Hepatocyte (in vitro differentiated cells): ENCODE measurements around the gene CDC6. TPM values are rescaled to one million over a fixed set of nuclear protein-coding genes. Genes with fewer than 3 reads are reported as not detected.

ENCODE experiments used
- DNase-seq: peaks from one replicate; pipeline ENCODE4 v3.0.0-alpha.2; 2016; ENCODE audit warnings: low spot score
- H2AFZ ChIP-seq: fragments of 200-600 bp; sonication (generic); 2 replicates; pipeline ENCODE4 v1.6.0; 2016; ENCODE audit warnings: antibody characterized with exemption, mild to moderate bottlenecking
- H3K27ac ChIP-seq: fragments of 200-600 bp; sonication (generic); 2 replicates; pipeline ENCODE4 v1.5.1; 2016; ENCODE audit warnings: mild to moderate bottlenecking
- H3K27me3 ChIP-seq: fragments of 200-600 bp; sonication (generic); 2 replicates; pipeline ENCODE4 v1.6.1; 2016
- H3K36me3 ChIP-seq: fragments of 200-600 bp; sonication (generic); replicated peaks from 2 replicates; pipeline ENCODE4 v1.5.1; 2016; ENCODE audit warnings: low read depth; ENCODE audit not compliant: insufficient read depth
- H3K4me1 ChIP-seq: fragments of 200-600 bp; sonication (generic); 2 replicates; pipeline ENCODE4 v1.5.1; 2016; ENCODE audit warnings: mild to moderate bottlenecking, moderate library complexity; ENCODE audit not compliant: insufficient read depth
- H3K4me2 ChIP-seq: fragments of 200-600 bp; sonication (generic); 2 replicates; pipeline ENCODE4 v1.6.0; 2016
- H3K4me3 ChIP-seq: fragments of 200-600 bp; sonication (generic); 2 replicates; pipeline ENCODE4 v1.5.1; 2016; ENCODE audit warnings: mild to moderate bottlenecking
- H3K79me2 ChIP-seq: fragments of 200-600 bp; sonication (generic); 2 replicates; pipeline ENCODE4 v1.6.0; 2017; ENCODE audit warnings: mild to moderate bottlenecking
- H3K9me2 ChIP-seq: fragments of 200-600 bp; sonication (generic); replicated peaks from 2 replicates; pipeline ENCODE4 v1.6.0; 2017; ENCODE audit warnings: mild to moderate bottlenecking; ENCODE audit not compliant: insufficient read depth
- H3K9me3 ChIP-seq: fragments of 200-600 bp; sonication (generic); 2 replicates; pipeline ENCODE4 v1.5.1; 2016; ENCODE audit warnings: low read depth, mild to moderate bottlenecking
- H4K20me1 ChIP-seq: fragments of 200-600 bp; sonication (generic); 2 replicates; pipeline ENCODE4 v1.6.0; 2016; ENCODE audit warnings: mild to moderate bottlenecking; ENCODE audit not compliant: insufficient read depth, poor library complexity, severe bottlenecking
- EZH2 ChIP-seq: fragments of 200-600 bp; sonication (generic); IDR thresholded peaks from 2 replicates; pipeline ENCODE4 v1.6.1; 2016; ENCODE audit warnings: antibody characterized with exemption, mild to moderate bottlenecking, borderline replicate concordance
- EZH2phosphoT487 ChIP-seq: fragments of 200-600 bp; sonication (generic); IDR thresholded peaks from one replicate; pipeline ENCODE4 v1.6.1; 2018; ENCODE audit warnings: antibody characterized with exemption, mild to moderate bottlenecking, low read depth, moderate library complexity; ENCODE audit not compliant: unreplicated experiment, severe bottlenecking
- WGBS: methylation state at CpG from one replicate; pipeline ENCODE4 v1.1.6; 2016; ENCODE audit warnings: low lambda C conversion rate; ENCODE audit errors: missing lambda C conversion rate; 5-methylcytosine and 5-hydroxymethylcytosine counted together
- polyA plus RNA-seq: library from polyadenylated mRNA; unstranded; fragments of >200 nt; fragmentation: Nextera tagmentation; extraction: Ambion mirVana; gene quantifications from 2 replicates; pipeline ENCODE4 v1.2.1, GENCODE V29; 2016
- total RNA-seq: library from RNA; depleted of rRNA; stranded (reverse); fragments of >200 nt; gene quantifications from 2 replicates; pipeline ENCODE4 v1.2.3, GENCODE V29; 2014
- TF ChIP-seq, protein P1 (sequence below): fragments of 200-600 bp; sonication (generic); IDR thresholded peaks from 2 replicates; pipeline ENCODE4 v1.5.1; 2016; ENCODE audit warnings: antibody characterized with exemption, mild to moderate bottlenecking; ENCODE audit not compliant: poor library complexity

The CDC6 gene
- total and polyA plus RNA-seq, 2 experiments from 2014 or later, result 5.1 to 5.8 TPM

DNA sequence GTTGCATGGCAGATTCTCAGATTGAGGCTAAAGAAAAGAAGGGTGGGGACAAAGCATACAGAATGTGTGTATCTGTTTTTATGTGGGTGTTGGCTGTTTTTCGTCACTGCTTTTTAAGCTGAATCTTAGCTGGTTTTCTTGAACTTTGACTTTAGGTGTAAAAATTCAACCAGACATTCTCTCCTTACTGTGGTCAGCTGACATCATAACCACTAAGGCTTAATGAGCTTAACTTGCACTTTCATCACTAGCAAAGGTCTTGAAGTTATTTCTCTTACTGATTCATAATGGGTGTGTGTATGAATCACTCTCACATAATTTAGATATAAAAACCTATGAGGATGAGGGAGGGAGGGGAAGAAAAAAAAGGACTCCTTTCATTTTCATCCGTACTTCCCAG lies 4.0 kb upstream of the CDC6 start:
- 49% methylated on average over 2 of the region's 2 CpGs for WGBS
- H3K9me2 ChIP-seq, result no peaks in the 10 kb centered on the region
- peak overlapping the region; percentile 47 for H3K4me2 ChIP-seq
- no peaks in the 10 kb centered on the region for H4K20me1 ChIP-seq
- TF ChIP-seq, protein P1, sequence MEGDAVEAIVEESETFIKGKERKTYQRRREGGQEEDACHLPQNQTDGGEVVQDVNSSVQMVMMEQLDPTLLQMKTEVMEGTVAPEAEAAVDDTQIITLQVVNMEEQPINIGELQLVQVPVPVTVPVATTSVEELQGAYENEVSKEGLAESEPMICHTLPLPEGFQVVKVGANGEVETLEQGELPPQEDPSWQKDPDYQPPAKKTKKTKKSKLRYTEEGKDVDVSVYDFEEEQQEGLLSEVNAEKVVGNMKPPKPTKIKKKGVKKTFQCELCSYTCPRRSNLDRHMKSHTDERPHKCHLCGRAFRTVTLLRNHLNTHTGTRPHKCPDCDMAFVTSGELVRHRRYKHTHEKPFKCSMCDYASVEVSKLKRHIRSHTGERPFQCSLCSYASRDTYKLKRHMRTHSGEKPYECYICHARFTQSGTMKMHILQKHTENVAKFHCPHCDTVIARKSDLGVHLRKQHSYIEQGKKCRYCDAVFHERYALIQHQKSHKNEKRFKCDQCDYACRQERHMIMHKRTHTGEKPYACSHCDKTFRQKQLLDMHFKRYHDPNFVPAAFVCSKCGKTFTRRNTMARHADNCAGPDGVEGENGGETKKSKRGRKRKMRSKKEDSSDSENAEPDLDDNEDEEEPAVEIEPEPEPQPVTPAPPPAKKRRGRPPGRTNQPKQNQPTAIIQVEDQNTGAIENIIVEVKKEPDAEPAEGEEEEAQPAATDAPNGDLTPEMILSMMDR, result no peak
- TF ChIP-seq EZH2 (no peak), EZH2phosphoT487 (no peak)
- H3K27ac ChIP-seq, result peak overlapping the region; percentile 92
- no peaks in the 10 kb centered on the region for H3K36me3 ChIP-seq
- DNase-seq, result peak; percentile 67
- H3K4me3 ChIP-seq, result no peak overlapping the region
- peaks cover 10% of the 10 kb centered on the region for H3K4me1 ChIP-seq
- no peaks in the 10 kb centered on the region for H3K79me2 ChIP-seq
- no peaks in the 10 kb centered on the region for H3K9me3 ChIP-seq
- H2AFZ ChIP-seq, result no peak overlapping the region
- no peaks in the 10 kb centered on the region for H3K27me3 ChIP-seq

DNA sequence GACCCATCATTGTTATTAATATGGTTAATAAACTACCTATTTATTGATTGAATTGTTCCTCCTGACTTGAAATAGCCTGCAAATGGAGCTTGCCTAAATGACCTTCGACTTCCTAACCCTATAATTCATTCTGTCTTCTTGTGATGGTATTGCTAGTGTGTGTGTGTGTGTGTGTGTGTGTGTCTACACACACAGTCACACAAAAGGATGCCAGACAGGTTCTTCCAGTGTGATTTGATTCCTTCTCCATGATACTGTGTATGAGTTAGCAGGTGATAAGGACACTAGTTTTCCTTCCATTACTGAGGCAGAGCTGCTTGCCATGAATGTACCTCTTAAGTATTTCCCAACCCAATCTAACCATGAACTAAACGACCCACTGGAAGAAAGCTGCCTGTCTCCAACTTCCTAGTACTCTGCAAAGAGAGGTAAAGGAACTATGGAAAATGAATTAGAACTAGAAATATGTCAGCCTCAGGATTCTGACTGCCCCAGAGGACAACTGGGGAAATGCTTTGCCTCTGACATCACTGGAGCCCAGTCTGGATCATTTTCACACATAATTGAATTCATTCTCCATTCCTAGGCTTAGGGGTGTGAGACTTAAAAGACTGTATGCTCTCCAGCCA lies 3.5 kb upstream of the CDC6 start:
- WGBS, result 58% methylated on average over 2 of the region's 2 CpGs
- Histone ChIP-seq H3K27me3 (no peaks in the 10 kb centered on the region), H3K4me3 (no peak overlapping the region), H3K9me2 (no peaks in the 10 kb centered on the region), H3K36me3 (no peaks in the 10 kb centered on the region), H3K9me3 (no peaks in the 10 kb centered on the region), H3K4me1 (peaks cover 10% of the 10 kb centered on the region), H4K20me1 (no peaks in the 10 kb centered on the region), H3K79me2 (peaks cover 5% of the 10 kb centered on the region), H3K4me2 (peak overlapping the region; percentile 47), H3K27ac (peak overlapping the region; percentile 92), H2AFZ (no peak overlapping the region)
- peak; percentile 66 for DNase-seq
- TF ChIP-seq, protein P1, result peak; percentile 2
- TF ChIP-seq EZH2, result no peak
- TF ChIP-seq EZH2phosphoT487, result no peak

DNA sequence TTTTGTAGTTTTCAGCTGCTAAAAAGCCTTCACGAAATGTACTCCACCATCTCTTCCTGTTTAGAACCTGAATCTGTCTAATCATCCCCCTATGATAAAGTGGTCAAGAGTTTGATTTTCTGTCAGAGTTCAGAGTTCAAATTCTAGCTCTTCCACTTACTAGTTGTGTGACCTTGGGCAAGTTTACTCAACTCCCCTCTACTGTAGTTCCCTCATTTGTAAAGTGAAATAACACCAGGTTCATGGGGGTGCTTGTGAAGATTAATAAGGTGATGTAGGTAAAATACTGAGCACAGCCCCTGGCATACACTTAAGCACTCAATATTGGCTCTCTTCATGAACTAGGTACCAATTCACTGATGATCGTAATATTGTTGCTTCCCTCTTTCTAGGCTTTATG lies 1.2 kb upstream of the CDC6 start:
- Histone ChIP-seq H3K27me3 (no peaks in the 10 kb centered on the region), H3K27ac (peak overlapping the region; percentile 92), H3K4me3 (no peak overlapping the region), H3K79me2 (peaks cover 7% of the 10 kb centered on the region), H3K4me1 (peaks cover 10% of the 10 kb centered on the region), H4K20me1 (no peaks in the 10 kb centered on the region), H3K9me3 (no peaks in the 10 kb centered on the region), H3K4me2 (no peak overlapping the region), H3K9me2 (no peaks in the 10 kb centered on the region), H3K36me3 (no peaks in the 10 kb centered on the region), H2AFZ (no peak overlapping the region)
- WGBS, result 95% methylated on average over 2 of the region's 2 CpGs
- no peak for DNase-seq
- TF ChIP-seq EZH2 (no peak), EZH2phosphoT487 (no peak)
- TF ChIP-seq, protein P1, result no peak

DNA sequence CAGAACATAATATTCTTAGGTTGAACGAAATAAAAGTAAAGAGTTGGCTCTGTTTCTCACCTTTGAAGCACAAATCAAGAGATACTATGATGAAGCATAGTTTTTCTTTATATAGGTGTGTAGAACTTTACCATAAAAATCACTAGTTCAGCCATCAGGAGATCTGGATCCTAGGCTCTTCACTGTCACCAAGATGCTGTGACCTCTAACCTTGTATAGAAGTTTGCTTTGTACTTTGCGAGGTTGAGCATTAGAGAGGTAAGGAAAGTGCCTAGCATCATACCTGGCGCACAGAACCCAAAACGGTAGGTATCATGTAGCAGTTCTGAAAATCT lies 553 bp upstream of the CDC6 start:
- Histone ChIP-seq H3K4me3 (no peak overlapping the region), H3K4me2 (peak overlapping the region; percentile 68), H3K27me3 (no peaks in the 10 kb centered on the region), H3K36me3 (no peaks in the 10 kb centered on the region), H3K9me3 (no peaks in the 10 kb centered on the region), H2AFZ (peak overlapping the region; percentile 35), H3K79me2 (peaks cover 7% of the 10 kb centered on the region), H4K20me1 (no peaks in the 10 kb centered on the region), H3K27ac (no peak overlapping the region), H3K9me2 (no peaks in the 10 kb centered on the region), H3K4me1 (peaks cover 10% of the 10 kb centered on the region)
- DNase-seq, result no peak
- 44% methylated on average over 4 of the region's 4 CpGs for WGBS
- TF ChIP-seq EZH2 (no peak), EZH2phosphoT487 (no peak)
- TF ChIP-seq, protein P1, result no peak
